NCI-H524 treated with DMSO at 0.1 percent for 48 hours (cell line): ENCODE data around the gene RRP15.

Experiments used
- DNase-seq: peaks from one replicate; lab custom pipeline; 2025; lab: John Stamatoyannopoulos, UW

RRP15 gene, protein sequence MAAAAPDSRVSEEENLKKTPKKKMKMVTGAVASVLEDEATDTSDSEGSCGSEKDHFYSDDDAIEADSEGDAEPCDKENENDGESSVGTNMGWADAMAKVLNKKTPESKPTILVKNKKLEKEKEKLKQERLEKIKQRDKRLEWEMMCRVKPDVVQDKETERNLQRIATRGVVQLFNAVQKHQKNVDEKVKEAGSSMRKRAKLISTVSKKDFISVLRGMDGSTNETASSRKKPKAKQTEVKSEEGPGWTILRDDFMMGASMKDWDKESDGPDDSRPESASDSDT

DNA sequence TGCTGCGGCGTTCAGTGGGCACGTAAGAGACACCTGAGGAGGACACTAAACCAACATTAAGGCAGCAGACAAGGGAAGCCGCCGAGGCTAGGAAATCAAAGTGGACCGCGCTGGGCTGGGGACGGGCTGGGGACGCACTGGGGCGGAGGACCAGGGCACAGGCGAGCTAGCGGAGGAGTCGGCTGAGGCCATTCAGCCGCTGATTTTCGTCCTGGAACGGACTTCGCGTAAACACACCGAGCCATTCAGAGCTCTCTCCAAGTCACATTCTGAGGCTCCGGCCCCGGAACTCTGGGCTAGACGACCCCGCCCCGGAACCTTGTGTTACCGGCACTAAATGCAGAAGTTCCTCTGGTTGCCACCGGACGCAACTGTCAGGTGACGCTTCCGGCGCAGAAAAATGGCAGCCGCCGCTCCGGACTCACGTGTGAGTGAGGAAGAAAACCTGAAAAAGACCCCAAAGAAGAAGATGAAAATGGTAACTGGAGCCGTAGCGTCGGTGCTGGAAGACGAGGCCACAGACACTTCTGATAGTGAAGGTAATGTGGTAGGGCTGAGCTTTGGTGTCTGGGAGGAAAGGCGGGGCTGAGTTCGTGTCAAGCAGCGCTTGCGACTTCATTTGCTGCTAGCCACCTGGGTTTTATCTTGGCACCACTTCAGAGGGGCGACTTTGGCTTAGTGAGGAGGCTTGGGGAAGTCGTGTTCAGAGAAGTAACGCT lies at the start of gene RRP15:
Gene RRP15, plus strand, starts transcription at position 377 of the 719 bp plus-strand sequence. Its CDS starts 24 bp downstream, at position 401.
- peak; percentile 29 for DNase-seq

DNA sequence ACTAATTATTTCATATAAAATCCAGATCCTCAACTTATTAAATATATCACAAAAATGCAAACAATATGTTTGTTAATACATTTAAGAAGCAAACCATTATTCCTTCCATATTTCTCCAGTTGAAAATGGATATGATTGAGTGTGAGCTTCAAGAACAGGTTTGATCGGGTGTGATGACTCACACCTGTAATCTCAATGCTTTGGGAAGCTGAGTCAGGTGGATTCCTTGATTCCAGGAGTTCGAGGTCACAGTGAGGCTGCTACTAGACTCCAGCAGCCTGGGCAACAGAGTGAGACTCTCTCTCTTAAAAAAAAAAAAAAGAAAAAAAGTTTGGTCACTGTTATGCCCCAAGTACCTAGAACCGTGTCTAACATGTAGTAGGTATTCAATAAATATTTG lies 42.9 kb upstream of the RRP15 start:
- no peak for DNase-seq

DNA sequence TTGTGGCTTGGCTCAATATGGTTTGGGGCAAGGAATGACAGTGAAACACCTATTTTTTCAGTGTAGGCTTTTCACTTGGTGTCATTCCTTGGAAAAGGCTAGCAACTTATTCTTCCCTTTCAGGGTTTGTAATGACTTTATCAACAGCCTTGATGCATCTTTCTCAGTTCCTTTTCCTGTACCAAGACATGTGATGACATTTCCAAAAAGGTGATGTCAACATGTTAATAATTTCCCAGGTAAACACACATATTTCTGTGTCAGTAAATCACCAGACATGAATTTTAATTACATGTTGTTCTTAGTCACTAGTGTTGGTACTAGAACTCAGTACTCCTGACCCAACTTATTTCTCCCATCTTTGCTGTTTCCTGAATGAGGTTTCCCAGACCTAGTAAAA lies 37.8 kb upstream of the RRP15 start:
- DNase-seq, result no peak

DNA sequence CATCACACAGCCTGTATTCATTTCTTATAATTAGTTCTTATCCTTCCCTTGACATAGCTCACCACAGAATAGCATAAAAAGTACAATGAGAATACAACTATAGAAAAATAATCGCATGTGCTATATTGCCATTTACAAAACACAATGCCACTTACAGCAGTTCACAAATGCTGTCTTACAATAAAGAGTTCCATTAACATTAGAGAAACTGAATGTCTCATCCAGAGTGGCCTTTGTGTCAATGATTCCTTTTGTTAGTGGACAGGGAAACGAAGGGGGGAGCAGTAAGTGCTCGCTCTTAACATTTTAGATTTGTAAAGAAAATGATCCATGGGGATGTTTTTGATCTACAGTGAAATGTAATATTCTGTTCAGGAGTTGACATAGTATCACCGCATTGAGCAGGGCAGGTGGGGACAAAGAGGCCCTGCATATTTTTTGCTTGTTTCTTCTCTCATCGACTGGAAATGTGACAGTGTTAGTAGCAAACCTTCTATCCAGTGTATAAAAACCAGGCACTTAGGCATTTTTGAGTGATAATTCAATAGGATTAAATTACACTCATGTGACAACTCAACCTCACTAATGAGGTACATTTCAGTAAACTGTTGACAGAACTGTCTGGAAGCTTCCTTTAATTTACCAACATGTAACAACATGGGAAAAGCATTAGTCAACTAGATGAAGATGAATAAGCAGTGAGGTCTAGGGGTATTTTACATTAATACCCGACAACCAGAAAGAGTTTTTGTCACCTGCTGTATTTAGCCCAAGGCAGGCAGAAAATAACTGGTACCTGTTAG lies 35.6 kb upstream of the RRP15 start:
- DNase-seq, result no peak

DNA sequence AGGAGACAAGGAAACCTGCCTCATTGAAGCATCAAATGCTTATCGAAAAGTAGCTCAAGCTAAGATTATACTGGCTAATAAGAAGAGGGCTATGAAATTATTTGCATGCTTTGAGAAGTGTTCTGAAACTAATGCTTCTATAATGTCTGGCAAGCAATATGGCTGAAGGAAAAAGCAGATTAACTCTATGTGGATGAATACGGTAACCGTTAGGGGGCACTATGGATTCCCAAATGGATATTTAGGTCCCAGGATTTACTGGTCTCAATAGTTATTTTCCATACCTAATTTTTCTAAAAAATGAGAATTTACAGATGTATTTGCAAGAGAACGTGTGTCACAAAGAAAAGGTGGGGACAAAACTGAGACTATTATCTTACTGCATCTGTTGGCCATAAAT lies 34.6 kb upstream of the RRP15 start:
- no peak for DNase-seq

DNA sequence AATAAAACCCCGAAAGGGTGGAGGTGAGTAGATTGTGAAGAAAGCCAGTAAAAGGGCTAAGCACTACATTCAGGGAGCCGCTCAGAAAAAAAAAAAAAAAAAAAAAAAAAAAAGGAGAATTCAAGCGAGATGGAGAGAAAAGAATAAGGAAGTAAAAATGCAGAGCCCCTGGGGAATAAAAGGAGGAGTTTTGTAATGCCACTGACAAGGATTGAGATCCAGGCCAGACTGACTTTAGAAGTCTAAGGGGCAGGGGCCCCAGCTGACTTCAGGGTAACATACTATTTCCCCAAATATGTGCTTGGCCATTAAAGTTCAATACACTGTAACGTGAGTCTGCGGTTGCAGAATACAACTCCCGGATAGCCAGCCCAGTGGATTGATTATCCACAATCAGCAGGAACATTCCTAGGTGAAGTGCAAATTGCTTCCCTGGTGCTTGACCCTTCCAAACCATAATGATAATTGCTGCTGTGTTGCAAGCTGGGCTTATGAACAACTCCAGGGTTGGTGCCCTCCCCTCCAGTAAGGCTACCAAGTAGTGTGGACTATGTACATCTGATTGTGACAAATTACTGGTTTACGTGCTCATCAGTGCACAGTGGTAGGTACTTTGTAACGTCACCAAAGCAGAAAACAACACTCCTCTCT lies 30.7 kb upstream of the RRP15 start:
- DNase-seq, result no peak

DNA sequence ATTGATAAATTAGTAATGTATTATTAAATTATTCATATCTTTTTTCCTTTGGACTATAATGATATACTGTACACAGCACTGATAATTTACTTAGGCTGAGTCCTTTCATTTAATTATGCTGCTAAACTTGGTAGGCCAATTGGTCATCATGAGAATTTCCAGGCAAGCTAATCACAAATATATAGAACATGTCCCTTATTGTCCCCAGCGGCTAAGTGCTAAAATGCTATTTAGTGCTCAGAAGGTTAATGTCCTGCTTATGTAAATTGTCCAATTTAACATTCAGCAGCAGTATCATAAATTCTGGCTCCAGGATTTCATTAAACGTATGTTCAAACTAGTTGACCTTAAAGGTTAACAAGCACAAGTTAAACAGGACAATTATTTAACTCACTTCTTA lies 30.0 kb upstream of the RRP15 start:
- no peak for DNase-seq

DNA sequence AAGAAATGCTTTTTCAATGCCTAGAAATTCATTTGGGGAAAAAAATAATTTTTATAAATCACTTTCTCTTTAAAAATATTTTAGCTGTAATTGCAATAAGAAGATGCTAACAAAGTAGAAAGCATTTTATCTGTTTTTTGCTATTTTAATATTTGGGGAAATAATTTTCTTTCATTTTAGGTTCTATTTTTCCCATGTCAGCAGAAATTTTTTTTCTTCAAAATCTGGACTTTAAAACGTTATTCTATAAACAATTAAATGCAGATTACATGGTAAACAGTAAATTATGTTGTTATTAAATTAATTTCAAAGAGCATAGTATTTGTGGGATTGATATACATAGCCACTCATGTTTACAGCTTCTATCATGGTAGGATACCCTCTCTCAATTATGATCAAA lies 27.7 kb upstream of the RRP15 start:
- DNase-seq, result no peak

DNA sequence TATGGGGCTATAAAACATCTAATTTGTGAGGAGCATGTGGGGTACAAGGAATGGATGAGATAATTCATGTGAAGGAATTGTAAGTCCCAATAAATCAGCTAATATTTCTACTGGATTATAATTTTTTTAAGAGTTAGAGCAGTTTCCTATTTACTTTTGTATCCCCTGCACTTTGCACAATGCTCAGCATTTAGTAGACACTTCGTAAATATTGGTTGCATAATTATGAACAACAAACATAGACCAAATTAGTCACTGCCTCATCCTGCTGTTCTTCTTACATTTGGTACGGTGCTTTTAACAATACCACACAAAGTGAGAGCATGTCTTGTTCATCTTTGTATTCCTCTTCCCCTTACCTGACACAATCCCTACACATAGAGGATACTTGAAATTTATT lies 27.1 kb upstream of the RRP15 start:
- DNase-seq, result no peak

DNA sequence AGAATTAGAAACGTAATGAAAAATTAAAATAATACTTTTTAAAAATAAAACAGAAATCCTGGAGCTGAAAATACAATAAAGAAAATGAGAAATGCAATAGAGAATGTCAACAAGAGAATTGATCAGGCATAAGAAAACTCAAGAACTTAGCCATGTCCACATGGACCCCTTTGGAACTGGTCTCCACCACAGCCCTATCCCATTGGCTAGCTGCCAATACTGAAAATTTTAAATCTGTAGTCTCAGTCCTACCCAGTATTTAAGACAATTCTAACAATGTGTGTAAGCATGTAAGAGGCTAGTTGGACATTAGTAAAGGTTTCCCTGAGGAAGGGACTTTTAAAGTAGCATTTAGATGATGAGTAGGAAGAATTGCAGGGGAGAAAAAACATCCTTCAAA lies 25.8 kb upstream of the RRP15 start:
- no peak for DNase-seq

DNA sequence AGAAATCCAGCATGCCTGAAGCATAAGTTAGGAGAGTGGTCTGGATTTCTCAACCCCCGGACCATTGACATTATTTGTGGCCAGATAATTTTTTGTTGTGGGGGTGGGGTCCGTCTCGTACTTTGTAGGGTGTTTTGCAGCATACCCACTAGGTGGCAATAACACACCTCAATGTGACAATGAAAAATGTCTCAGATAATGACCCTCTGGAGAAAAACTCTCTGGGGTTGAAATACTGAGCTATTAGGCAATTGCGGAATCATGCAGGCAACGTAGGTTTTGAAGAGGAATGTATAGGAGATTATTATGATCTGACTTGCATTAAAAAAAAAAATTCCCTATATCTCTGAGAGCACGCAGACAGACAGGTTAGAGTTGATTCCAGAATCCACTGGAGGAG lies 25.3 kb upstream of the RRP15 start:
- no peak for DNase-seq

DNA sequence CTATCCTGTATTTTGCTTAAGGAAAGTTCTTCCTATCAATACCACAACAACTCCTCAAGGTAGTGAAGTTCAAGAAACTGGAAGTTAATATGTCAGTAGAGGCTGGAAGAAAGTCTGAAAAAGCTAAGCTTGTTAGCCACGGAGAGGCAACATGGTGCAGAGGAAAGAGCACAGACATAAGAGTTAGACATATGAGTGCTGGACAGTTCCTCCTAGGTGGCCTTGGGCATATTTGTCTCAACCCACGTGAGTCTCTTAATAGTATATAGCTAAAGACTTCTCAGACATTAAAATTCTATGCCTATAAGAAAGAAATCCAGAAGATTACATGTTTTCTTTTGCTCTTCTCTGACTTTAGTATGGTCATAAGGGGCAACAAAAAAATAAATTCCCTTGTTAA lies 22.8 kb upstream of the RRP15 start:
- no peak for DNase-seq

DNA sequence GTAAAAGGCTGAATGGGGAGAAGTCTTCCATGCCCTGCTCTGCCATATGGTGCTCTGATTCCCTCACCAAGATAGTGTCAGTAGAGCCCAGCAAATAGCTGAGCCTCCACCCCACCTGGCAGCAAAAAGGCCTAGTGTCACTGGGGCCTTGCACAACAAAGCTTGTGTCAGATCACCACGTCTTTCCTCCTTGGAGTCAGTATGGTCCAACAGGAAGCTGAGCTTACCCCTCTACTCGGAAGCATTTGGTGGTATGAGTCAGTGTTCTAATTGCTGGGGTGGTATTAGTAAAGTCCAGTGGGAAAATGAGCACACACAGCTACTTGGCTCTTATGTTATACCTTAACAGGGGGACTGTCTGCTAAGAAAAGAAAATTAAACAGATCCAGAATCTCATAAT lies 18.7 kb upstream of the RRP15 start:
- DNase-seq, result no peak

DNA sequence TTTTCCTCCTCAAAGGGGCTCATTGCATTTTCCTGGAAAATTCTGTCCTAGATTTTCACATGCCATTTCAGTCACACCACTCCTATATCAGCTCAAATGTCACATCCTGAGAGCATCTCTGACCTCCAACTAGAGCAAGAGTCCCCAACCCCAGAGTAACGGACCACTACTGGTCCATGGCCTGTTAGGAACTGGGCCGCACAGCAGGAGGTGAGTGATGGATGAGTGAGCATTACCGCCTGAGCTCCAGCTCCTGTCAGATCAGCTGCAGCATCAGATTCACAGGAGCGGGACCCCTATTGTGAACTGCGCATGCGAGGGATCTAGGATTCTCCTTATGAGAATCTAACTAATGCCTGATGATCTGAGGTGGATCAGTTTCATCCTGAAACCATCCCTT lies 12.7 kb upstream of the RRP15 start:
- DNase-seq, result no peak

DNA sequence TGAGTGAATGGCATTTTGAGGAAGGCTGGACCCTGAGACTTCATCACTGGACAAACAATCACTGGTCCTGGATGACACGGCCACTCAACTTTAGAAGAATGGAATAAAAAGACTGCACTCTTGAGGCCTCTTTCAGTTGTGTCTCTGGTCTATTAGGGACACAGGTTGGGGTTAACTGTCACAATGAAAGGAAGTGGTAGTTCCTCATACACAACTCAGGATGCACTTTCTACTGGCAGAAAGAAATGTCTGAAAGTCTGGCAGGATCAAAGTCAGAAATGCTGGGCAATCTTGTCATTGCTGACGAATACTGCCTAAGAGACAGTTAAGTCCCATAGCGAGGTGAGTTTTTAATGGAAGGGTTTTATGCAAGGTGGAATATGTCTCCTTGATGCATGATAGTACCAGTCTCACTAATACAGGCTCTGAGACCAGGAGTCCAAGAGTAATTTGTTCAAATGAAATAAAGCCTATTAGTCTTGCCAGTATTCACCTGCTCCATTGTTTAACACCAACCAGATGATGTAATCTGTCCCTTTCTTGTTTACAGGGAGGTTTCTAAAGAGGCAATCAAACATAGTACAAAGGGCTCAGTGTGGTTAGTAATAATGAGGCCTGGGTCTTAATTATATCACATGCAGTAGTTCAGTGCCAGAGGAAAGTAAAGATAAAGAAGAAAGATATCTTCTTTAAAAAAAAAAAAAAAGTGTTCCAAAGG lies 11.2 kb upstream of the RRP15 start:
- no peak for DNase-seq

DNA sequence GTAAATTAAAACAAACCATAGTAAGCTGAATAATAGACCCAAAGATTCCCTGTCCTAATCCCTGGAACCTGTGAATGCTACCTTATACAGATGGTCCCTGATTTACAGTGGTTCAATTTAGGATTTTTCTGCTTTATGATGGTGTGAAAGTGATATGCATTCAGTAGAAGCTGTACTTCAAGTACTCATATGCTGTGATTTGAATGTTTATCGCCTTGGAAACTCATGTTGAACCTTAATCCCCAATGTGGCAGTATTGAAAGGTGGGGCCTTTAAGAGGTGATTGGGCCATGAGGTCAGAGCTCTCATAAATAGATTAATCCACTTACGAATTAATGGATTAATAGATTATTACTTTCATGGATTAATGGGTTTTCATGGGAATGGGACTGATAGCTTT lies 10.6 kb upstream of the RRP15 start:
- peak; percentile 48 for DNase-seq

DNA sequence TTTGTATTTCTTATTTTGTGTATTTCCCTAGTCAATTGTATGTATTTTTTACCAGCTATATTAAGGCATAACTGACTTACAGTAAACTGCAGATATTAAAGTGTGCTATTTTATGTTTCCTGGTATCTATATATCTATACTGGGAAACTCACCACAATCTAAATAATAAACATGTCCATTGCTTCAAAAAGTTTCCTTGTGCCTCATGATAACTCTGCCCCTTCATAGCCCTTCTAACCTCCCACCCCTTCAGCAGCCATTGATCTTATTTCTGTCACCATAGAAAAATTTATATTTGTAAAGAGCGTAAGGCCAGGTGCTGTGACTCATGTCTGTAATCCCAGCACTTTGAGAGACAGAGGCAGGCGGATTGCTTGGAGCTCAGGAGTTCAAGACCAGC lies 9.3 kb upstream of the RRP15 start:
- DNase-seq, result no peak

DNA sequence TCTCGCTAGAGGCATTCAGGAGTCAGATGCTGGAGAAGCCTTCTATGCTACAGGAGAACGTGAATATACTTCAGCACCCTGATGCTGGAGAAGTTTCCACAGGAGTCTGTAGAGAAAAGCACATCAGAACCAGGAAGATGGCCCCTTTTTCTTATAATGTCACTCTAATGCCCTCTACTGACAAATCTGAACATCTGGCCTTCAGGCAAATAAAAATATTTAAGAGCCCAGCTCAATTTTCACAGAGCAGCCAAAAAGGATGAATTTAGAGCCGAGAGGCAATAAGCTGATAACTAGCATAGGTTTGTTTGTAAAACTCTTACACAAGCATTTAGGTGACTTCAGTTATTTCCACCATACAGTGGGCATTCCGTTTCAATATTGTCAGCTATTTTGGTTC lies 3.8 kb upstream of the RRP15 start:
- no peak for DNase-seq

DNA sequence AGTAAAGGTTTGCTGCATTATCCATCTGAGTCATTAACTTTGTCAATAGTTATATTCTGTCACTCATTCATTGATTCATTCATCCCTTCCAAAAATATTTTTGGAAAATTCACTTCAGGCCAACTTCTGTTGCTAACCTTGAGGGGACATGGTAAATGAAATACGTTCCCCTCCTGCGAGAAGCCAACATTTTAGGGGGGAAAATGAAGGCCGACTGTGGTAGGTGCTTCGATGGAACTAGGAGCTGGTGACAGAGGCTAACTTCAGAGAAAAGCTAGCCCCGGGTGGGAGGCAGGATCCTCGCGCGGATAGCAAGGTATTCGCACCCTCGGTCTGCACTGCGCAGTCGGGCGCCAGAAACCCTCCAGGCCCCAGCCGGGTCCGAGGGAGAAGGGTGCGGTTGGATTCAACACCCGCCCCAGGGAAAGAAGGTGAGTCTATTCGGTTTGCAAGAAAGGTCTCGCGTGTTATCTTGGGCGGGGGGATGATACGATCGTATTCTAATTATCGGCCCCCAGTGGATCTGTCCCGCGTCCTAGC lies 646 bp upstream of the RRP15 start:
- DNase-seq, result no peak

DNA sequence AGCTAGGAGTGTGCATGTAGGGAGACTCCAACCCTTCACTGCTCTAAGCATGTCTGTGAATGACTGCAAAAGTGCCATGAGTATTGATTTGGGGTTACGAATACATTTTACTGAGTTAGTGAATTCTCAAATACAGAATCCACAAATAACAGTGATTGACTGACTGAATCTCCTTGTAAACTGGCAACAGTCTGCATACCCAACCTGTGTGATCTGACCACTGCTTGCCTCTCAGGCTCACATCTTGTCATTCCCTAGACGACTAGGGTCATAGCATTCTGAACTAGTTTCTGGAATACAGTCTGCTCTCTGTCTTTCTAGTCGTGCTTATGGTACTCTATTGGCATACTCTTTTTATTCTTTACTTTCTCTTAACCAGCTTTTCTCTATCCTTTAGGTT lies 7.4 kb downstream of the RRP15 start:
- no peak for DNase-seq

DNA sequence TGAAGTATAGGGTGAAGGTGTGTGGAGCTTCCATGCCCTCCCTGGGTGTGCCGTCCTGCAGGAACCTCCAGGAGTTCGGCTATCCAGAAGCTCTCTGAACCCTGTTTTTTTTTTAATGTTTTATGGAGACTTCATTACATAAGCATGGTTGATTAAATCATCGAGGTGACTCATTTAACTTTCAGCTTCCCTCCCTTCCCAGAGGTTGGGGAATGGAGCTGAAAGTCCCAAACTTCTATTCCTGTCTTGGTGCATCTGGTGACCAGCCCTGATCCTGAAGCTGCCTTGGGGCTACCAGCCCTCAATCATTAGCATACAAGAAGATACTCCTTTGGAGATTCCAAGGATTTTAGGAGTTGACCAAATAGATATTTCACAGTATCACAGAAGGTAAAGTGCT lies 9.5 kb downstream of the RRP15 start:
- no peak for DNase-seq

DNA sequence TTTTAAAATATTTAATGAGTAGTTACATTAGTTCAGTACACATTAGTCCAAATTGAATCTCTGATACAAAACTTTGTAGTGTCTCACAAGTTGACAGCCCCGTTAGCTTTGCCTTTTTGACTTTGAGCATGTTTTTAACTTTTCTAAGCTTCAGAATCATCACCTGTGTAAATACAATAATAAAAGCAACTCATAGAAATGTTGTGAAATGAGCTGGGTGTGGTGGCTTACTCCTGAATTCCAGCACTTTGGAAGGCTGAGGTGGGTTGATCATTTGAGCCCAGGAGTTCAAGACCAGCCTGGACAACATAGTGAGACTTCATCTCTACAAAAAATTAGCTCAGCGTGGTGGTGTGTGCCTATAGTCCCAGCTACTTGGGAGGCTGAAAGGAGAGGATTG lies 11.1 kb downstream of the RRP15 start:
- DNase-seq, result no peak
